Measurements from ENCODE around the gene SGPP2.
"Not testable (repeated sequence)": the region's sequence is repeated elsewhere in the genome, so short reads cannot be mapped to it uniquely, and the experiment has no call there.

Gene SGPP2

GRCh38 chr2:222427646-222428301, 3.4 kb downstream of the SGPP2 start:
- DNase-seq, result no peak

- no peak for DNase-seq
These were observed 5.7 kb downstream of the SGPP2 start for GRCh38 chr2:222430071-222430470.

- no peak for DNase-seq
These were observed 6.3 kb downstream of the SGPP2 start for GRCh38 chr2:222430681-222431080.

GRCh38 chr2:222431869-222432268, 7.5 kb downstream of the SGPP2 start:
- DNase-seq, result no peak

GRCh38 chr2:222433332-222434173, 9.2 kb downstream of the SGPP2 start:
- no peak for DNase-seq

GRCh38 chr2:222434204-222434603, 9.9 kb downstream of the SGPP2 start:
- DNase-seq, result no peak

- DNase-seq, result not testable (repeated sequence)
These were observed 11.2 kb downstream of the SGPP2 start for GRCh38 chr2:222435400-222436039.

- no peak for DNase-seq
These were observed 11.7 kb downstream of the SGPP2 start for GRCh38 chr2:222436040-222436413.

- no peak for DNase-seq
These were observed 15.3 kb downstream of the SGPP2 start for GRCh38 chr2:222439692-222440091.

- no peak for DNase-seq
These were observed 16.5 kb downstream of the SGPP2 start for GRCh38 chr2:222440673-222441422.

- no peak for DNase-seq
These were observed 18.3 kb downstream of the SGPP2 start for GRCh38 chr2:222442665-222443064.

- DNase-seq, result no peak
These were observed 20.9 kb downstream of the SGPP2 start for GRCh38 chr2:222445227-222445626.

- DNase-seq, result no peak
These were observed 22.8 kb downstream of the SGPP2 start for GRCh38 chr2:222447131-222447530.

- no peak for DNase-seq
These were observed 24.4 kb downstream of the SGPP2 start for GRCh38 chr2:222448748-222449181.

GRCh38 chr2:222450021-222450420, 25.7 kb downstream of the SGPP2 start:
- no peak for DNase-seq

- DNase-seq, result no peak
These were observed 26.9 kb downstream of the SGPP2 start for GRCh38 chr2:222451224-222451674.

- no peak for DNase-seq
These were observed 28.1 kb downstream of the SGPP2 start for GRCh38 chr2:222452422-222452950.

- no peak for DNase-seq
These were observed 32.2 kb downstream of the SGPP2 start for GRCh38 chr2:222456479-222457077.

GRCh38 chr2:222459983-222460382, 35.6 kb downstream of the SGPP2 start:
- DNase-seq, result no peak

GRCh38 chr2:222465746-222466145, 41.4 kb downstream of the SGPP2 start:
- no peak for DNase-seq

GRCh38 chr2:222468346-222468745, 44.0 kb downstream of the SGPP2 start:
- DNase-seq, result no peak

GRCh38 chr2:222470802-222471468, 46.6 kb downstream of the SGPP2 start:
- DNase-seq, result no peak

Measured in activated CD4-positive, CD25-positive, alpha-beta regulatory T cell treated with anti-CD3 and anti-CD28 coated beads, Interleukin-2, amount 50 U/mL, for 72 hours (primary cell).